K562 (cell line): ENCODE data around the gene CD37. TPM values are rescaled to one million over a fixed set of nuclear protein-coding genes. Genes with fewer than 3 reads are reported as not detected.

ENCODE experiments used
- AFF1 ChIP-seq, 2 experiments: fragments of 450-650 bp; IDR thresholded peaks; 2 replicates each; pipeline ENCODE4 v1.6.1; 2018; ENCODE audit warnings: mild to moderate bottlenecking in 2 of 2, low read depth in 1 of 2; ENCODE audit not compliant: partially characterized antibody in 2 of 2
- ASH1L ChIP-seq: fragments of 450-650 bp; IDR thresholded peaks from 2 replicates; pipeline ENCODE4 v1.6.1; 2018; ENCODE audit warnings: borderline replicate concordance, mild to moderate bottlenecking, low read depth; ENCODE audit not compliant: partially characterized antibody
- CC2D1A ChIP-seq: fragments of 450-650 bp; IDR thresholded peaks from 2 replicates; pipeline ENCODE4 v1.6.1; 2017; ENCODE audit warnings: mild to moderate bottlenecking
- CHAMP1 ChIP-seq: fragments of 450-650 bp; IDR thresholded peaks from 2 replicates; pipeline ENCODE4 v1.6.1; 2016; ENCODE audit warnings: mild to moderate bottlenecking
- CREB3L1 ChIP-seq: fragments of 450-650 bp; IDR thresholded peaks from 2 replicates; pipeline ENCODE4 v1.6.1; 2014; ENCODE audit warnings: low read depth, mild to moderate bottlenecking, moderate library complexity, borderline replicate concordance
- ETV5 ChIP-seq: sonication (generic); formaldehyde crosslinking; IDR thresholded peaks from 2 replicates; pipeline ENCODE4 v1.4.0; 2020; ENCODE audit warnings: low read depth, mild to moderate bottlenecking, missing genetic modification reagents
- KDM2B ChIP-seq: fragments of 250-450 bp; sonication (Bioruptor Pico); IDR thresholded peaks from 2 replicates; pipeline ENCODE4 v1.8.0; 2021; ENCODE audit warnings: mild to moderate bottlenecking, moderate library complexity
- NR0B1 ChIP-seq: fragments of 450-650 bp; IDR thresholded peaks from one replicate; pipeline ENCODE4 v1.6.1; 2018; ENCODE audit warnings: mild to moderate bottlenecking, moderate library complexity; ENCODE audit not compliant: partially characterized antibody
- SFPQ ChIP-seq: fragments of 200-400 bp; formaldehyde crosslinking; IDR thresholded peaks from 2 replicates; pipeline ENCODE4 v1.6.1; 2017; ENCODE audit warnings: mild to moderate bottlenecking, low read depth, low read length, moderate library complexity
- USF1 ChIP-seq: sonication (generic); formaldehyde crosslinking; IDR thresholded peaks from 2 replicates; pipeline ENCODE4 v1.9.0; 2022; ENCODE audit warnings: mild to moderate bottlenecking, missing genetic modification reagents
- ZFP1 ChIP-seq: fragments of 450-650 bp; formaldehyde crosslinking; IDR thresholded peaks from 2 replicates; pipeline ENCODE4 v1.4.0; 2020; ENCODE audit warnings: mild to moderate bottlenecking, mixed read lengths
- ZNF311 ChIP-seq: fragments of 250-450 bp; sonication (Bioruptor Pico); IDR thresholded peaks from 2 replicates; pipeline ENCODE4 v1.4.0; 2020; ENCODE audit warnings: mild to moderate bottlenecking, moderate library complexity
- polyA plus RNA-seq, 8 experiments: library from polyadenylated mRNA; depleted of rRNA in 4 of 8; stranded (reverse) in 5 of 8; unstranded in 3 of 8; fragments of >200 nt; fragmentation: Nextera tagmentation in 2 of 8; fragmentation: Illumina TruSeq in 1 of 8; extraction: Ambion mirVana in 2 of 8; extraction: Trizol in 1 of 8; gene quantifications; 2 replicates each; pipeline versions ENCODE4 v1.2.1 to v1.2.3, GENCODE V29; 2011 to 2014; ENCODE audit warnings: inconsistent platforms in 1 of 8, missing spikeins in 1 of 8
- total RNA-seq, 7 experiments: library from RNA; depleted of rRNA in 6 of 7; stranded (reverse); fragments of >200 nt in 6 of 7; fragmentation: Illumina TruSeq in 2 of 7; extraction: Trizol in 2 of 7; gene quantifications; 2 replicates each; pipeline versions ENCODE4 v1.2.1 to v1.2.3, GENCODE V29; 2011 to 2021; ENCODE audit warnings: low replicate concordance in 1 of 7

CD37 gene
- total and polyA plus RNA-seq, 9 of the 15 experiments (the other 6 are each of a cell fraction or from before 2014, with no cell fraction given) = 2.5 to 19.0 (median 7.4) TPM

GRCh38 chr19:49363268-49364082 lies 28.3 kb downstream of the CD37 start, which contains the start of gene DKKL1 (continued):
- no peak for TF ChIP-seq ZNF311 (CRISPR knock-in tag)
- TF ChIP-seq NR0B1 = no peak
- TF ChIP-seq USF1 (CRISPR knock-in tag) = no peak; the same call in none of the 2 replicates
- no peak for TF ChIP-seq ZFP1 (CRISPR knock-in tag)
- peak; percentile 75; the same call in 1 of the 2 replicates for TF ChIP-seq CREB3L1
- peak; percentile 70; the same call in 1 of the 2 replicates for TF ChIP-seq ETV5 (CRISPR knock-in tag)
- TF ChIP-seq AFF1 (IDR thresholded peaks at IDR 0.05; ENCODE audit: low read depth in 1 of 2, partially characterized antibody in 2 of 2) = no peak
- TF ChIP-seq CHAMP1 = no peak
- TF ChIP-seq ASH1L = no peak
- no peak for TF ChIP-seq KDM2B (CRISPR knock-in tag)
- TF ChIP-seq CC2D1A = no peak
- TF ChIP-seq SFPQ = no peak
